ENCODE measurements around the gene NPIPB8.
"Not testable (repeated sequence)": the region's sequence is repeated elsewhere in the genome, so short reads cannot be mapped to it uniquely, and the experiment has no call there.

NPIPB8 gene

DNA sequence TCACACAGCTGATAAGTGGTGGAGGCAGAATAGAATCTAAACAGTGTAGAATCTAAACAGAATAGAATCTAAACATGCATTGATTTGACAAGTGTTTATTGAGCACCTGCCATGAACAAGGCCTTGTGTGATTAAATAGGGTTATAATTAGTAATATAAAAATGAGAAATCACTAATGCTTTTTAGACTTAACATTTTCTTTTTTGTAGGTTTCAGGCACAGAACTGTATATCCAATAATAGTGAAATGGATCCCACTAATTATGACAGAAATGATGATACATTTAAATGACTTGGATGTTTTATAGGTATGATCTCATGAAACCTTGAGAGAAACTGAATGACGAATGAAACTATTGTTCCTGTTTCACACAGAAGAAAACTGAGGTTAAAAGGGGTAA, at the start of gene NPIPB8:
TSS of gene NPIPB8 (plus strand) at position 301 of the 400 bp plus-strand sequence. CDS start 296 bp downstream, outside the sequence.
- not testable (repeated sequence) for DNase-seq

DNA sequence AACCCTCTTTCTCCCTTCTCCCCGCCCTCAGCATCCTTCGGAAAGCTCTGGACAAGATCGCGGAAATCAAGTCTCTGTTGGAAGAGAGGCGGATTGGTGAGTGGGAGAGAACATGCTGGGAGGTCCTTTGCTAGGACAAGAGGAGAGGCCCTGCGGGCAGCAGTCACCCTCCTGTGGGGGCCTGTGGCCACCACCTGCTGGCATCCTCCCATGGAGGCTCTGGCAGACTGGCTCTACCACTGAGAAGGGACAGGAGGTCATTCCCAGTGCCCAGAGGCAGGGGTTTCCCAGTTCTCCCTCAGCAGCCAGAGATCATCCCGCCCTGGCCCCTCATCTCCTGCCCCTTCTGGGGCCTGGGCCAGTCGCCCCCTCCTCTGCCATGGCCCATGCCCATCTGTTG, 48.8 kb upstream of the NPIPB8 start:
- DNase-seq: no peak

DNA sequence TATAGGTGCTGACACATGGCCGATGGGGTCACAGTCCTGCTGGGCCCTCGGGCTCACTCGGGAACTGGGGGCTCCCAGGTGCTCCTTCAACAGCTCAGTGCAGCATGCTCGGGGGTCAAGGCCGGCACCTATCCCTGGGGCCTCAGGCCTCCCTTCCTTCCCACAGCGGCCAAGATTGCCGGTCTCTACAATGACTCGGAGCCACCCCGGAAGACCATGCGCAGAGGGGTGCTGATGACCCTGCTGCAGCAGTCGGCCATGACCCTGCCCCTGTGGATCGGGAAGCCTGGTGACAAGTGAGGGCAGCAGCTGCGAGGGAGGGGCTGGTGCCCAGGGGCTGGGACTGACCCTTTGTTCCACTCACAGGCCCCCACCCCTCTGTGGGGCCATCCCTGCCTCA, 47.9 kb upstream of the NPIPB8 start:
- DNase-seq: no peak

DNA sequence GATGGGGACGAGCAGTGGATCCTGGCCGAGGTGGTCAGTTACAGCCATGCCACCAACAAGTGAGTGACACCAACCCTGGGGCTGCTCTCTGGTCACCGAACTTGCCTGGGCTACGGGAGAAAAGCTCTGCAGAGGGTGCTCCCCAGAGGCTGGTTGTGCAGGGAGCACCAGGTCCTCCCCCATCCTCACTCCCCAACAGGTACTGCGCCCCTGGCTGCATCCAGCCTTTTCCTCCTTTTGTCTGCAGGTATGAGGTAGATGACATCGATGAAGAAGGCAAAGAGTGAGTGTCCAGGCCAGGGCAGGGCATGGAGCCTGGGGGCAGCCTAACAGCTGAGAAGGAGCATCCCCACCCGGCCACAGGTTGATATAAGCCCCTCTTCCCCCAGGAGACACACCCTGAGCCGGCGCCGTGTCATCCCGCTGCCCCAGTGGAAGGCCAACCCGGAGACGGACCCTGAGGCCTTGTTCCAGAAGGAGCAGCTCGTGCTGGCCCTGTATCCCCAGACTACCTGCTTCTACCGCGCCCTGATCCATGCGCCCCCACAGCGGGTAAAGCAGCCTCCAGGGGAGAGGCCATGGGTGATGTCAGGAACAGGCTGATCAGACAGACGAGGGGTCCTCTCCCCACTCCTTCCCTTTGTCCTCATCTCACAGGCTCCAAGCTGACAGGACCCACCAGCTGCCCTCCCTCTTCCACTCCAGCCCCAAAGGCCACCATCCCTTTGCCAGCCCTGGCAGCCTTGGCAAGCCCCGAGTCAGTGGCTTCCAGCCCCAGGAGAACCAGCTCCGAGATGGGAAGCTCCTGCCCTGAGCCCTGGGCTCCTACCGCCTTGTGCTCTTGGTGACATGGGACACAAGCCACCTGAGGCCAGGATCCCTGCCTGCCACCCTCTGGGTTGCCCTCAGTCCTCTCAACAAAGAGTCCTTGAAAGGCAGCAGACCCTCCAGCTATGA, 47.2 kb upstream of the NPIPB8 start:
- no peak for DNase-seq

DNA sequence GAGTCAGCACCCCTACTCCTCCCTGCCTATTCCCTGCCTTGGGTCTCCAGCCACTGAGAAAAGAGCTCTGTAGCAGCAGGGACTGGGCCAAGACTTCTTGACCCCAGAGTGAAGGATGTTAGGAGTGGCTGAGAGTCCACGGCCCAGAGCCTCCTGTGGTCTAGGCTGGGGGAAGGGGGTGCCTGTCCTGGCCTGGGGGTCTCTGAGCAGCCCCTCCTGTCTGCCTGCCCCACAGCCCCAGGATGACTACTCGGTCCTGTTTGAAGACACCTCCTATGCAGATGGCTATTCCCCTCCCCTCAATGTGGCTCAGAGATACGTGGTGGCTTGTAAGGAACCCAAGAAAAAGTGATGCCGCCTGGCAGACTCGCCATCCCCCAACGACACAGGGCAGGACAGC, 46.5 kb upstream of the NPIPB8 start:
- no peak for DNase-seq

DNA sequence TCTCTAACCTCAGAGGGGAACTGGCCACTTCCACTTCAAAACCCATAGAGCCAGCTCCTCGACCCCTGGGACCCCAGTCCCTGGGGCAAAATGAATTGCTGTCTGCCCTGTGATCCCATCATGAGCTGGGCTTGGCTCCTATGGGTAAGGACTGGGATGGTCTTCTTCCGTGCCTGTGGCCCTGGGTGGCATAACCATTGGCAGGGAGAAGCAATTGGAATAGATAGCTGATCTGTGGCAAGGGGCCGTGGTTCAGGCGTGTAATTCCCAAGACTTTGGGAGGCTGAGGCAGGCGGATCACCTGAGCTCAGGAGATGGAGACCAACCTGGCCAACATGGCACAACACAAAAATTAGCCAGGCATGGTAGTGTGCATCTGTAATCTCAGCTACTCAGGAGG, 45.4 kb upstream of the NPIPB8 start:
- no peak for DNase-seq

DNA sequence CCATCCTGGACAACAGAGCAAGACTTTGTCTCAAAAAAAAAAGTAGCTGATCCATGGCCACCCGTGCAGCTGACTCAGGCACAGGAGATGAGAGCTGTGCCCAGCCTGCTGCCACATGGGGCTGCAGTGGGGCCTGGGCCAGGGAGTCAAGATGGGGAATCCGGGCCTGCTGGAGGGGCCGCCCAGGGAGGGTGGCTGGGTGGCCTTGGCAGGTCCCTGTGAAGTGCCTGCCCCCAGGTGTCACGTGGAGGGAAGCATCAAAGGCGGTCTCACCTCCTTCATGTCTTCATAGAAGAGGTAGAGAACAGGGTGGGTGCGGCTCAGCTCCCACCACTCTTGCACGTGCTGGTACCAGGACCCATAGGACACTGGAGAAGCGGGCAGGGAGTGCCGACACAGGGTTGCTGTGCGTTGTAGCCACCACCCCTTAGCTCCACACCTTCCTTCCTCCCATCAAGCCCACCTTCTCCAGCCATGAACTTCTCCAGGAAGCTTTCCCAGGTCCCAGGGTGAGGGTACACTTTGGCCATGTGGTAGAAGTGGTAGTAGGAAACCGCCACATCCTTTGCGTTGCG, 44.8 kb upstream of the NPIPB8 start:
- no peak for DNase-seq

DNA sequence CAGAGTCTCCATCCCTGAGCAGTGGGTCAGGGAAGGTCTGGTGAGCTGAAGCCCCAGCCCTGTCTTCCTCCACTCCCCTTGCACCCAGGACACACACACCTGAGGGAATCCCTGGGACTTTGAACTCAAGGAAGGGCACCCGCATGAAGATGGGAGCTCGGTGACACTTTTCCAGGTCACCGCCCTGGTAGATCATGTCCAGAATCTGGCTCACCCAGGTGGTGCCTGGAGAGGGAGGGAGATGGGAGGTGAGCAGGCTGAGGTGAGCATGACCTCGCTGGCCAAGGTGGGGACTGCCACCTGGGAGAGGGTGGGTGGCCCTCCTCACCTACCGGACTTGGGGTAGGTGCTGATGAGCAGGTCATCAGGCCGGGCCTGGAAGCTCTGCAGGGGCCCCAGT, 42.4 kb upstream of the NPIPB8 start:
- DNase-seq: not testable (repeated sequence)

DNA sequence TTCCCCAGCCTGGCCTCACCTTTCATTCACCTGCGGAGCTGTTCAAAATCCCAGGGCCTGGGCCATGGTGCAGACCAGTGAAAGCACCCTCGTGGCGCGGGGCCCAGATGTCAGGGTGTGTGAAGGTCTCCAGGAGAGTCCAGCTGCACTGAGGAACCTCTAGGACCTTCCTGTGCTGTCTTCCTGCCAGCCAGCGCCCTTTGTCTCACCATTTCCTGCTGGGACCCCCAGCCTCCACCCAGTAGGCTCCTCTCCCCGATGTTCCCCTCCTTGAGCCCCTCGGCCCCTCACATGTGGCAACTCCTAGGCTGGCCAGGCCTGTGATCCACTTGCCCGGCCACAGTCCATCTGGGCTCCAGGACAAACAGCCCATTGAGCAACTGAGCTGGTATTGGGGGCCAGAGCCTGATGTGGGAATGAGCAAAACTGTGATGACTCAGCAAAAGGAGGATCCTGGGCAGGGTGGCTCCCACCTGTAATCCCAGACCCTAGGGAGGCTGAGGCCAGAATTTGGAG, 41.7 kb upstream of the NPIPB8 start:
- DNase-seq: no peak

DNA sequence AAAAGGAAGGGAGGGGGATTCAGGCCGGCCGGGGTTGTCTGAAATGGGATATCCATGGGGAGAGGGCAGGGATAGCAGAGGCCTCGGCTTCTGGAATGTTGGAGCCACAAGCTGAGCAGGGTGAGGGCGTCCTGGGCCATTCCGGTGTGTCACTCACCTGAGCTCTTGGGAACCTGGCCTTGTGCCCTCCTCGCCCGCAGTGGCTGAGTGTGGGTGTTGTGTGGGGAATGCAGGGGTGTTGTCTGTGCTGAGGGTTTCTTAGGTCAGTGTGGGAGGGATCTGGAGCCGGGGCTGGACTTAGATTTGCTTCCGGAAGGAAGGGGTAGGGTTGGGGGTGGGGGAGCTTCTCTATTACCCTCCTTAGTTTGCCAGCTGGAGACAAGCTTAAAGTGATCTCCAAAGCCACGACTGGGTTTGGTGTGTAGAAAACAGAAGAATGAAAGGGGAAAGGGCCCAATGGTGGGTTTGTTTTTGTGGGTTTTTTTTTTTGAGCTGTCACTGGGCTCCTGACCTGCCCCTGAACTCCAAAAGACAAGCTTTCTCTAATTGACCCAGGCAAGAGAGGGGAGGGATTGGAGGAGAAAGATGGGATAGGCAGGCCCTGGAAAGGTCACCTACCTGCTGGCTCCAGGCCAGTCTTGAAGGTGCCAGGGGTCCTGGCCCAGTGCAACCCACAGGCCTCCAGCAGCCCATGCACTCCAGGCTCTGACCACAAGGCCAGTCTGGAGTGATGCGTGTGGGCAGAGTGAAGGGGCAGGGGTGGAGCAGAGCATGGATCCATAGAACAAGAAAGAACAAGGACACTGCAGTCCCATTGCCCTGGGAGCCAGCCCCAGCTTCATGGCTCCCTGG, 40.8 kb upstream of the NPIPB8 start, which contains the start of gene SULT1A2:
TSS of gene SULT1A2 (minus strand) at position 211 of the 852 bp plus-strand sequence. CDS start 1,120 bp downstream, outside the sequence.
- no peak for DNase-seq

DNA sequence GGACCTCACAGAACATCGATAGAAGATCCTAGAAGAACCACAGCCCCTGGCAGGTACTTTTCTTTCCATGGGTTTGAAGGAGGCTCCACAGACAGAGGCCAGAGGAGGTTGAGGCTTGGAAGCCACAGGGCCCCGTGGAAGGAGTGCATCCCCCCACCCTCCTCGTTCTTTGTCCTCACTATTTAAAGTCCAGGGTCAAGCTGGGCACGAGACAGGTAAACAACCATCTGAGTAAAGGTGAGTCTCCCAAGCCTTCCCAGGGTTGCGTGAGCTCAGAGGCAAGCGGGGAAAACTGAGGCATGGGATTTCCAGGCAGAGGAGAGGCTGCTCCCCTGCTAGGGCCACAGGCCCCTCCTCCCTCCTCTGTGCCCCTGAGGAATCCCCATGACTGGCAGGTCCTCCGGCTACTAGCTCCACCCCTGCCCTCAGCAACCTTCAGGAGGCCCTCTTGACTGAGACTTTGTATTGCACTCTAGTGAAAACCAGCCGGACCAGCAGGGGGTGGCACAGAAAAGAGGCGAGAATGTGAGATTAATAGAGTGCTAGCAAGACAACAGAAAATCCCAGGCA, 40.1 kb upstream of the NPIPB8 start:
- DNase-seq: no peak

DNA sequence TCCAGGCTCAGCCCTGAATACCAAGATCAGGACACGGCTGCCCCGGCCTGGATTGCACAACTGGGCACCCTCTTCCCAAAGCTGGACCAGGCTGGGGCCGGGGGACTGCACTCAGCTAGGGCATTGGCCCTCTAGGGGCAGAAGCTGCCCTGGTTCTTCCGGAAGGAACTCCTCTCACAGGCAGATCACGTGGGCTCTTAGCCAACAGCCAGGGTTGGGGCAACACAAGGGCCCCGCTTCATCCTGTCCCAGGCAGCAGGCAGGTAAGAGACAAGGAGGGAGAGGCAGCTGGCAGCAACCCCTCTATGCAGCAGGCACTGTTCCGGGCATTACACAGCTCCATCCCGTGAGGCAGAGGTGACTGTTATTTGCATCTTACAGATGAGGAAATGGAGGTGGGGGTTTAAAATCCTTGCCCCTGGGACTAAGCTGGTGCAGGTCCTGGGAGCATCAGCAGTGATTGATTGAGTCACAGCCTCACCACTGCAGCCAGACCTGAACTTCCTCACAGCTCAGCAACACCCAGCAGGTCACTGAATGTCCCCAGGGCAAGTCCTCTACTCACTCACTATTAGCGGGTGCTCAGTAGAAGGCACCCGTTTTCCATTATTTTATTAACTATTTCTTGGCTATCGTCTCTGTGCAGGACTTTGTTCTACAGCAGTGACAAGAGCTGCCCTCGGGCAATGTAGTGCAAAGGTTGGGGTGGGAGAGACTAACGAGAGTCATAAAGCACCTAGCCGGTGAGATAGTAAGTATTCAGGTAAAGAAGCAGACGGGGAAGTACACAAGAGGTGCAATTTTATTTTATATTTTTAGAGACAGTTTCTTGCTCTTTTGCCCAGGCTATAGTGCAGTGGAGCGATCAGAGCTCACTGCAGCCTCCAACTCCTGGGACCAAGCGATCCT, 38.2 kb upstream of the NPIPB8 start:
- DNase-seq: not testable (repeated sequence)

DNA sequence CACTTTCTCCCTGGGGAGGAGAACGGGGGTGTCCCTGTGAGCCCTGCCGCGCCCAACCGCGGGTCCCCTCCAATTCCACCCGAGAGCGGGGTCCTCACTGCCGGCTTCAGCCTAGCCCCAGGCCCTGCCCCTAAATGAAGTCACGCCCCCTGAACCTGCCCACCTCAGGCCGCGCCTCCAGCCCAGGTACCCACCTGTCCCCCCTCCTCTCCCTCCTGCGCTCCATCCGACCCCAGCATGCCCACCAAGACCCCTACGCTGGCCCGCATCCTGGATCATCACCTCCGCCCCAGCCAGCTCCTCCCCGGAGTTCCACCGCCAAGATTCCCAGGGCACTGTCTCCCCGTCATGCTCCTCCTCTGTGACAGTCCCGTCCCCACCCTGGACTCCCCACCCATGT, 36.9 kb upstream of the NPIPB8 start:
- not testable (repeated sequence) for DNase-seq

DNA sequence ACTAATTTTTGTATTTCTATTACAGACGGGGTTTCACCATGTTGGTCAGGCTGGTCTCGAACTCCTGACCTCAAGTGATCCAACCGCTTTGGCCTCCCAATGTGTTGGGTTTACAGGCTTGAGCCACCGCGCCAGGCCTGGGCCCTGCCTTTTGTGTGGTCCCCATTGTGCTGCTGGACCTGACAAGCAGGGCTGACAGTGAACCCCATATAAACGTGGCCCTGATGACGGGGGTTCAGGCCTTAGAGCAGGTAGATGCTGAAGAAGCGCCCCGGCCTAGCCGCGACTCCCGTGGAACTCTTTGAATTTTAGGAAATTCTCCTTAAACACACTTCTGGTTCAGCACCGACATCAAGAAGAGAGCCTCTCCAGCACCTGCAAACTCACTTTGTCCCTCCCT, 36.3 kb upstream of the NPIPB8 start:
- not testable (repeated sequence) for DNase-seq

DNA sequence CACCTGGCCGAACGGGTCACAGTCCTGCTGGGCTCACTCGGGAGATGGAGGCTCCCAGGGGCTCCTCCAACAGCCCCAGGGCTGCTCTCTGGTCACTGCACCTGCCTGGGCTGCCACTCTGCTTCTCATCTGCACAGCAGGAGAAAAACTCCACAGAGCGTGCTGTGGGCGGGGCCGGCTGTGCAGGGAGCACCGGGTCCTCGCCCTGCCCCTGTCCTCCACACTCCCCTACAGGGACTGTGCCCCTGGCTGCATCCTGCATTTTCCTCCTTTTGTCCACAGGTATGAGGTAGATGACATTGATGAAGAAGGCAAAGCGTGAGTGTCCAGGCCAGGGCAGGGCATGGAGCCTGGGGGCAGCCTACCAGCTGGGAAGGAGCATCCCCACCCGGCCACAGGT, 35.8 kb upstream of the NPIPB8 start:
- DNase-seq: not testable (repeated sequence)

DNA sequence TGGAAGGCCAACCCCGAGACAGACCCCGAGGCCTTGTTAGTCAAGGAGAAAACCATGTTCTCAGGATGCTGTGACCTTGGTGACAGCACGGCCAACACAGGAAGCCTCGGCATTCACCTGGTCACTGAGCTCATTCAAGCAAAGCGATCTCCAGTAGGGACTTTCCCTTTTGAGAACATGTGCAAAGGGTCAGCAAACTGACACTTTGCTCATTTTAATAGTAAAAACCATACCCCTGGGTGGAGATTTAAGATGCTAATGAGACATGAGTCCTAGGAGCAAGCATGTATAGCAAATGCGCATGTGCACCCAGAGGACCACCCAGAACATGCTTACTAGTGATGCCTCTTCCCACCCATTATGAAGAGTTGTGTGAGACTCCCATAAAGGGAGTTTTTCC, 35.3 kb upstream of the NPIPB8 start:
- DNase-seq: no peak

DNA sequence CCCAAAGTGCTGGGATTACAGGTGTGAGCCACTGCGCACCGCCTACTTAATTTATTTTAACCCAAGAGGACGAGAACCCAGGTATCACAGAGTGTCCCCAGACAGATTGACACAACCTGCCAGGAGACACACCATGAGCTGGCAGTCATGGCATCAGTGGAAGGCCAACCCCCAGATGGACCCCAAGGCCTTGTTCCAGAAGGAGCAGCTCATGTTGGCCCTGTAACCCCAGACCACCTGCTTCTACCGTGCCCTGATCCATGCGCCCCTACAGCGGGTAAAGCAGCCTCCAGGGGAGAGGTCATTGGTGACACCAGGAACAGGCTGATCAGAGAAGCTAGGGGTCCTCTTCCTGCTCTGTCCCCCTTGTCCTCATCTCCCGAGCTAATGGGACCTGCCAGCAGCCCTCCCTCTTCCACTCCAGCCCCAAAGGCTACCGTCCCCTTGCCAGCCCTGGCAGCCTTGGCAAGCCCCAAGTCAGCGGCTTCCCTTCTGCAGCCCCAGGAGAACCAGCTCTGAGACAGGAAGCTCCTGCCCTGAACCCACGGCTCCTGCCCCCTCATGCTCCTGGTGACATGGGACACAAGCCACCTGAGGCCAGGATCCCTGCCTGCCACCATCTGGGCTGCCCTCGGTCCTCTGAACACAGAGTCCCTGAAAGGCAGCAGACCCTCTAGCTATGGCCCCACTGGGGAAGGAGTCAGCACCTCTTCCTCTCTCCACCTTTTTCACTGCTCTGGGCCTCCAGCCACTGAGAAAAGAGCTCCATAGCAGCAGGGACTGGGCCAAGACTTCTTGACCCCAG, 34.3 kb upstream of the NPIPB8 start:
- no peak for DNase-seq

DNA sequence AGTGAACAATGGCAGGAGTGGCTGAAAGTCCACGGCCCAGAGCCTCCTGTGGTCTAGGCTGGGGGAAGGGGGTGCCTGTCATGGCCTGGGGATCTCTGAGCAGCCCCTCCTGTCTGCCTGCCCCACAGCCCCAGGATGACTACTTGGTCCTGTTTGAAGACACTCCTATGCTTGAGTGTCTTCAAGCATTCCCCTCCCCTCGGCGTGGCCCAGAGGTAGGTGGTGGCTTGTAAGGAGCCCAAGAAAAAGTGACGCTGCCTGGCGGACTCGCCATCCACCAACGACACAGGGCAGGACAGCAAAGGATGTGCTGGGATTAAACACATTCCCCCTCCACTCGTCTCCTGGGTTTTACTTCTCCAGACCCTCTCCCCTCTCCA, 33.7 kb upstream of the NPIPB8 start:
- no peak for DNase-seq

DNA sequence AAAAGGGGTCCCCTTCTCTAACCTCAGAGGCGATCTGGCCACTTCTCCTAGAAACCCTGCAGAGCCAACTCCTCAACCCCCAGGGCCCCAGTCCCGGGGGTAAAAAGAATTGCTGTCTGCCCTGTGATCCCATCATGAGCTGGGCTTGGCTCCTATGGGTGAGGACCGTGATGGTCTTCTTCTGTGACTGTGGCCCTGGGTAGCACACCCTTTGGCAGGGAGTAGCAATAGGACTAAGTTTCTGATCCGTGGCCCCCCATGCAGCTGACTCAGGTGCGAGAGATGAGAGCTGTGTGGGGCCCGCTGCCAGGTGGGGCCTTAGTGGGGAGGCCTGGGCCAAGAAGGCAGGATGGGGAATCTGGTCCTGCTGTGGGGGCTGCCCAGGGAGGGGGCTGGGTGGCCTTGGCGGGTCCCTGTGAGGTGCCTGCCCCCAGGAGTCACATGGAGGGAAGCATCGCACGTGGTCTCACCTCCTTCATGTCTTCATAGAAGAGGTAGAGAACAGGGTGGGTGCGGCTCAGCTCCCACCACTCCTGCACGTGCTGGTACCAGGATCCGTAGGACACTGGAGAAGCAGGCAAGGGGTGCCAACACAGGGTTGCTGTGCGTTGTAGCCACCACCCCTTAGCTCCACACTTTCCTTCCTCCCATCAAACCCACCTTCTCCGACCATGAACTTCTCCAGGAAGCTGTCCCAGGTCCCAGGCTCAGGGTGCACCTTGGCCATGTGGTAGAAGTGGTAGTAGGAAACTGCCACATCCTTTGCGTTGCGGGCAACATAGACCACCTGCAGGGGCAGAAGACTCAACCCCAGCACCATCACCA, 31.4 kb upstream of the NPIPB8 start:
- no peak for DNase-seq

DNA sequence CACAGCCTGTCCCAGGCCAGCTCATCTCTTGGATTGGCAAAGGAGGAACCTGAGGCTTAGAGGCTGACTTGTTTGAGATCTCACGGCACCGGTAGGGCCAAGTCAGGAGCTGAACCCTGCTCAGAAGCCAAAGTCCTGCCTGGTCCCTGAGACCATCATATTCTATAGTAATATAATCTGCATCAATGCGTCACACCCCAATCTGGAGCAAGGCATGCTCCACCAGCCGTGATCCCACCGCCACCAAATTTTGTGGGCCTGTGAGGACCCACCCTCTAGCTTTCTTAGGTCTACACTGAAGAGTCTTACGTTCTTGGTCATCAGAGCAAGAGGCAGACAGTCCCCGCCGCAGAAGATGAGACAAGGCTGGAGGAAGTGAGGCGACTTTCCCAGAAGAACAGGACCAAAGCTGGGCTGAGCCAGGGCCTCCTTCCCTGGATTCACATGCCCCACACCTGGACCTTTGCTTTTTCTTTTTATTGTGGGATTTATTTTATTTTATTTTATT, 30.7 kb upstream of the NPIPB8 start:
- no peak for DNase-seq
